NCI-H510A treated with DMSO at 0.1 percent for 48 hours (cell line): Measurements from ENCODE around the gene ATP6V1C2.

Source experiments
- DNase-seq: peaks from one replicate; lab custom pipeline; 2025; lab: John Stamatoyannopoulos, UW

Gene ATP6V1C2

GRCh38 chr2:10721396-10722251, at the start of gene ATP6V1C2:
ATP6V1C2 (plus strand) TSS chr2:10721630; CDS start chr2:10722850, 1,220 bp downstream.
- peak; percentile 41 for DNase-seq

- DNase-seq, result no peak
Observed at GRCh38 chr2:10675131-10675530, 46.3 kb upstream of the ATP6V1C2 start.

- DNase-seq, result no peak
Observed at GRCh38 chr2:10678225-10678624, 43.2 kb upstream of the ATP6V1C2 start.

GRCh38 chr2:10680214-10680613, 41.2 kb upstream of the ATP6V1C2 start:
- DNase-seq, result no peak

- no peak for DNase-seq
Observed at GRCh38 chr2:10680957-10681356, 40.5 kb upstream of the ATP6V1C2 start.

- no peak for DNase-seq
Observed at GRCh38 chr2:10686176-10686730, 35.2 kb upstream of the ATP6V1C2 start.

- DNase-seq, result no peak
Observed at GRCh38 chr2:10688921-10689807, 32.3 kb upstream of the ATP6V1C2 start.

- DNase-seq, result no peak
Observed at GRCh38 chr2:10691521-10691920, 29.9 kb upstream of the ATP6V1C2 start.

- no peak for DNase-seq
Observed at GRCh38 chr2:10700078-10700803, 21.2 kb upstream of the ATP6V1C2 start.

GRCh38 chr2:10704034-10704594, 17.3 kb upstream of the ATP6V1C2 start:
- DNase-seq, result no peak

GRCh38 chr2:10706033-10706432, 15.4 kb upstream of the ATP6V1C2 start:
- no peak for DNase-seq

- no peak for DNase-seq
Observed at GRCh38 chr2:10707831-10708230, 13.6 kb upstream of the ATP6V1C2 start.

- peak; percentile 70 for DNase-seq
Observed at GRCh38 chr2:10709290-10709939, 12.0 kb upstream of the ATP6V1C2 start.

- DNase-seq, result no peak
Observed at GRCh38 chr2:10712185-10712809, 9.1 kb upstream of the ATP6V1C2 start.

- DNase-seq, result no peak
Observed at GRCh38 chr2:10716581-10716980, 4.8 kb upstream of the ATP6V1C2 start.

- DNase-seq, result no peak
Observed at GRCh38 chr2:10717628-10718027, 3.8 kb upstream of the ATP6V1C2 start.

GRCh38 chr2:10720306-10720705, 1.1 kb upstream of the ATP6V1C2 start:
- DNase-seq, result peak; percentile 42

GRCh38 chr2:10720947-10721395, 459 bp upstream of the ATP6V1C2 start:
- peak; percentile 57 for DNase-seq

- no peak for DNase-seq
Observed at GRCh38 chr2:10722252-10722825, 909 bp downstream of the ATP6V1C2 start.
